HG03045 (cell line): ENCODE data around the gene IDI2.
"Not testable (repeated sequence)": the region's sequence is repeated elsewhere in the genome, so short reads cannot be mapped to it uniquely, and the experiment has no call there.

Experiments
- ATAC-seq: cut with Tn5 transposase; IDR thresholded peaks from one replicate; pipeline ENCODE4 v1.9.1; 2021; ENCODE audit warnings: mild to moderate bottlenecking, moderate library complexity; ENCODE audit not compliant: unreplicated experiment

IDI2 gene

DNA sequence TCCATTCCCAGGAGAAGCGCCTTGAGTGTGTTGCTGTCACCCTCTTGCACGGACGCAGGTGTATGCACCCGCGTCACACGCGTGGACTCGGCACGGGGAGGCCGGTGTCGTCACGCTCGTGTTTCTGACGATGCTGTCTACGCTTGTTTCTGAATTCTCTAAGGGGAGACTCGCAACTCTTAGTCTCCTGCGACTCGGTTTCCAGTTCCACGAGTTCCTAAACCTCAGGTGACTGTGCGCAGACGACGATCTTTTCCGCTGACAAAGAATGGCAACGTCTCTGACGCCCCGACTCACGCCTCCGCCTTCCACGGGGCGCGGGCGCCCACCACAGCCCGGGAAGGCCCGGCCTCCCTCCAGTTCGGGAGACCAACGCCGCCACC lies 22.7 kb upstream of the IDI2 start:
- ATAC-seq, result peak; percentile 1

DNA sequence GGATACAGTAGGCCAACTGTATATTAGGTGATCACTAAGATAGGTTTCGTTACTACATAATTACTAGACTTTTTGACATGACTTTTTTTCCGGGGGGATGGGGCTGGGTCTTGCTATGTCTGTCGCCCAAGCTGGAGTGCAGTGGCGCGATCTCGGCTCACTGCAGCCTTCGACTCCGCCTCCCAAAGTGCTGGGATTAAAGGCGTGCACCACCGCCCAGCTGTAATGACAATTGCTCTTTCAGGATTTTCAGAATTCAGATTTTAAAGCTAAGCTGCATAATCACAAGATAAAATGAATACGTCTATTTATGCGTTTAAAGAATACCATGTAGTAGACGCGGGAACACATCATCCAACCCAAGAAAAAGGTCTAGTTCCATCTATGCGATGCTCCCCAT lies 22.3 kb upstream of the IDI2 start:
- ATAC-seq, result no peak

DNA sequence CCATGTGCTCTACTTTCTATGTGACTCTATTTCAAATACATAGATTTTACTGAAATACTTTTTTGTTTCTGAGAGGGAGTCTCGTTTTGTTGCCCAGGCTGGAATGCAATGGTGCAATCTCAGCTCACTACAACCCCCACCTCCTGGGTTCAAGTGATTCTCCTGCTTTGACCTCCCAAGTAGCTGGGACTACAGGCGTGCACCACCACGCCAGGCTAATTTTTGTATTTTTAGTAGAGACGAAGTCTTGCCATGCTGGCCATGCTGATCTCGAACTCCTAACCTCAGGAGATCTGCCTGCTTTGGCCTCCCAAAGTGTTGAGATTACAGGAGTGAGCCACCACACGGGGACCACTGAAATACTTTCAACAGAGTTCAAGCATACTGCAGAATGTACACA lies 19.8 kb upstream of the IDI2 start:
- no peak for ATAC-seq

DNA sequence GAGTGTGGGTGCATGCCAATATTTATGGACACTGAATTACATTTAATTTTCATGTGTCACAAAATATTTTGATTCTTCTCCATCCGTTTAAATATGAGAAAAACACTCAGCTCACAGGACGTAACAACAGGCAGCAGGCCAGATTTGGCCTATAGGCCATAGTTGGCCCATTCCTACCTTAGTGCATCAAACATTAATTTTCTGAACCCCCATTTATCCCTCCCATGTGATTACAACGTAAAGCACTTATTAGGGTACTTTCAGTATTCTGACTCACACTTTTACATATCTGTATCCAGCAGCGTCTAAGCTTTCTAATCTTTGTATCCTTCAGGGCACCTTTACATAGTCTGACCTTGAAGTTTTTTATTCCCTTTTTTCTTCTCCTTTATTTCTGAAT lies 19.3 kb upstream of the IDI2 start:
- ATAC-seq, result no peak

DNA sequence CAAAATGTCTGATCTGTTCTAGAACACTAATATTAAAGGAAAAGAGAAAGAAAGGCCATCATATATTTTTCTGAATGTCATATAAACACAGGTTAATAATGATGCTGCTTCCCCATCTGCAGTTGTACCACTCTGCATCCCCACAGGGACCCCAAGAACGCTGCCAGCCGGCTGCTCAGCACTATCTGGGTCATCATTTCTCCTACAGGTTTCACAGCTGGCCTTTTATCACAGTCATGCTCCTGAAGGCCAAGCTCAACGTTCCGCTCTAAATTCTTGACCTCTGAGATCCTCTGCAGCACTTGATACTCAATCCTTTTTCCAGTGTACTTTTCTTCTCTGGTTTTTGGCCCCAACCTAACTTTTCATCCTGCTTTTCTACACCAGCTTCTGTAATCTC lies 18.5 kb upstream of the IDI2 start:
- no peak for ATAC-seq

DNA sequence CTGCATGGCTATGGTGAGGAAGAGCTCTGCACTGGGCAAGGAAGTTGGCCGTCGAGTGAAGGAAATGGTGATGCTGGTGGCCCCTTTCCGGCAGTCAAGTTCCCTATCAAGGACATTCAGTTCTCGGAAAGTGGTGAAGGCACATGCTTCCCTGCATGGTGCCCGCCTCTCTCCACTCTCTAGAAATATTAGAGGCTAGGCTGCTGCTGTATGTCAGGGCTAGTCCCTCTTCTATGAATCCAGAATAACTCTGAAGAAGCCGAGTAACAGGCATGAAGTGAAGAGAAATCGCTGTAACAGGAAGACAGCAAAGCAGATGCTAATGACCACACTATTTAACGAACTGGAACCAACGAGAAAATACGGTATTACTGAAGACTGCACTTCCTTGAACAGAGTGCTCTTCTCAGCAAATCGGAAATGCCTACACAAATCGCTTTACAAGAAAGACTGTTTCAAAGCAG lies 17.9 kb upstream of the IDI2 start:
- ATAC-seq, result peak; percentile 42

DNA sequence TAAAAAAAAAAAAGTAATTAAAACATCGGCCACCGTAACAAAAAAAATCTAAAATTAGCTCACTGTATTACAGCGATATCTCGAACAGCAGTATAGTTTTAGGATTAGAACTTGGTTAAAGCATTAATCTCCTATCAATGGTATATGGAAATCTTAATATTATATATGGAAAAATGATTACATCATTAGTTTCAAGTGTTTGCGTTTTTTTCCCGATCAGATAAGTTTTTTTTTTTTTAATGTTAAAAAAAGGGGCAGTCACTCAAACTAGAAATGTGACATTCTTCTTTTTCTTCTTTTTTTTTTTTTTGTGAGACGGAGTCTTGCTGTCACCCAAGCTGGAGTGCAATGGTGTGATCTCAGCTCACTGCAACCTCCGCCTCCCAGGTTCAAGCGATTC lies 15.9 kb upstream of the IDI2 start:
- no peak for ATAC-seq

DNA sequence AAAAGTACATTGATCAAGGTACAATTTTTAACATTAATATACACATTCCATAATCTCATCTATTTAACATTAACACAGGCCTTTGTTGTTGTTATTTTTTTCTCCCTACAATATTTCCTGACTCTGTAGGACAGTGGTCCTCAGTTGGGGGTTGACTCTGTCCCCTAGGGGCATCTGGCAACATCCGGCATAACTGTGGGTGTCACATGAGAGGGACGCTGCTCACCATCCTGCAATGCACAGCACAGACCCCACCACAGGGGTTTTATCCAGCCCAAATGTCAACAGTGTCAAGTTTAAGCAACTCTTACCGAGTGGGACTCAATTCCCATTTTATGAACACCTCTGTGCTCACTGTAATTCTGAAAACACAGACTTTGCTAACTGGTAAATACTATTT lies 14.5 kb upstream of the IDI2 start:
- no peak for ATAC-seq

DNA sequence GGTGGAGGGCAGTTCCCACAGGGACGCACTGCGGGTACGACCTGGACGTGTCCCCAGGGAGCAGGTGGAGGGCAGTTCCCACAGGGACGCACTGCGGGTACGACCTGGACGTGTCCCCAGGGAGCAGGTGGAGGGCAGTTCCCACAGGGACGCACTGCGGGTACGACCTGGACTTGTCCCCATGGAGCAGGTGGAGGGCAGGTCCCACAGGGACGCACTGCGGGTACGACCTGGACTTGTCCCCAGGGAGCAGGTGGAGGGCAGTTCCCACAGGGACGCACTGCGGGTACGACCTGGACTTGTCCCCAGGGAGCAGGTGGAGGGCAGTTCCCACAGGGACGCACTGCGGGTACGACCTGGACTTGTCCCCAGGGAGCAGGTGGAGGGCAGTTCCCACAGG lies 13.1 kb upstream of the IDI2 start:
- ATAC-seq, result not testable (repeated sequence)

DNA sequence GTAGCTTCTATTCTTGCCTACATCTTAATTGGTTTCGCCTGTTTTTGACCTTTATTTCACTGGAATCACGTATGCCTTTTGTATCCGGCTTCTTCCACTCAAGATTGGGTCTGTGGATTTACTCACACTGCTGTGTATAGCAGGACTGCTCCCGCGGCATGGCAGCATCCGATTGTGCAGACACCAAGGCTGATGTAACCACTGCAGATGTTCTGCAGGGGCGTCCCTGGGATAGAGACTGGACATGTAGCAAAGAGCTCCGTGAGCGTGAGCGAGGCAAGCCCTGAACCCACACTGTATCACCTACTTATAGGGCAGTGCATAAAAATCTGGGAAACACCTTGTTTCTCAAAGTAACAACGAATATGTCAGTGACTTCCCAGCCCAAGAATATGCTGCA lies 11.4 kb upstream of the IDI2 start:
- ATAC-seq, result no peak

DNA sequence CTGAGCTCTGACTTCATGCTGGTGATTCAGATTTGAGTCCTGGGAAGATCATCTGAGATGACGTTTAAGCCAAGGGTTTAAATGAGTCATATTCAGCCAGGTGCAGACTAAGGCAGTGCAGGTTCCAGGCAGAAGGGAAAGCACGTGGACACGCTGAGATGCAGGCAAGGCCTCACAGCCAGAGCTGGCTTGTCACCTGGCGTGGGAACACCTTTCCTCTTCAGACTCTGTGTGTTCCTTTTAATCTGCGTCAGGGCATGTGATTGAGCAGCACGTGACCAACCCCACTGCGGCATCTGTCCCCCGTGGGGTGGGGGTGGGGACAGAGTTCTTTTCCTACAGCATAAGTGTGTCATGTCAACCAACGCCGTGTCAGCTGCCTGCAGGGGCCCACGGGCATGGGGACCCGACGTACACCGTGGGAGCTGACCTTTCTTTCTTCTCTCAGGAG lies 10.7 kb upstream of the IDI2 start:
- peak; percentile 67 for ATAC-seq

DNA sequence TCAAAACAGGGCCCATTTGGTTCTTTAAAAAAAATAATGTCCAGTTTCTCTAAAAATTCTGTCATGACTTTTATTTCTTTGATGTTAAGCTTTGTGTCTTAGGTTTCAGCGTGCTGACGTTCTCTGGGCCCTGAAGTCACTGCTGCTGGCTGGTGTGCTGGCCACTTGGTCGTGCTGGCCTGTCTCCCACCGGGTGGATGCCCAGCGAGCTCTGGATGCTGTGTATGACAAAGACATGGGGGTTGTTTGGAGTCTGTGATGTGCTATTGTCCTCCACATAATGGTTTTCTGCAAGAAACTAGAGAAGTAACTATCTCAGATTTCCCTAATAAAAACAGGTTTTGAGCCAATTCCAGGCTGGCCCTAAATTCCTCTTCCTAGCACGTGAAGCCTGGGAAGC lies 9.5 kb upstream of the IDI2 start:
- ATAC-seq, result no peak

DNA sequence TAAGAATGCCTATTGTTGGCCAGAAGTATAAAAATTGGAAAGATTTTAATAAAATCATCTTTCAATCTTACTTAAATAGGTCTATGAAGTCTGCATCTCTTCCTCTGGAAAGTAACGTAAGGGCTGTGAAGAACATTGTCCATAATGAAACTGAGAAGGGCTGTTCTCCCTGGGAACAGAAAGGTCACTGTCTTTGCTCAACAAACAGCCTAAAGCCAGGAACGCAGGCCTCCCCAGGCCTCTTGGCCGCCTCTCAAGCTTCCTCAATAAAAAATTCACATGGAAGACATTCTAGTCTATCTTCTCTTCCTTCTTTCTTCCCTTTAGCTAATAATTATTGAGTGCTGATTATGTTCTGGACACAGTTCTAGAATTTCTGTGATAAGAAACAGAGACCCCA lies 9.1 kb upstream of the IDI2 start:
- ATAC-seq, result no peak

DNA sequence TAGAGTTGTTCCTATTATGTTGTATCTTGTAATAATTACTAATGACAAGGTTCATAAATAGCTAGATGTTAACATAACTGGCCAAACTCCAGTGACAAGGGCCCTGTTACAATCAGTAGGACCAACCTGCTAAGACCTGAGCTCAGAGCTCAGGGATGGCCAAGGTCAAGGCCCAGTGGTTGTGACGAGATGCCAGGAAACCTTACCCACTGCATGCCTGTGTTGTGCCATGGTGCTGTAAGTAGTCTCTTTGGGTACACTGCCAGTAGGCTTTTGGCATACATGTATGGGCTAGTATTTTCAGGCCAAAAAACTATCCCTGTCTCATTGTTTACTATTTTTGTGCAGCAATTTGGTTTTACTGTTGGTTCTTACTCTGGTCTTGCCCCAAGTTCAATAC lies 7.9 kb upstream of the IDI2 start:
- ATAC-seq, result no peak

DNA sequence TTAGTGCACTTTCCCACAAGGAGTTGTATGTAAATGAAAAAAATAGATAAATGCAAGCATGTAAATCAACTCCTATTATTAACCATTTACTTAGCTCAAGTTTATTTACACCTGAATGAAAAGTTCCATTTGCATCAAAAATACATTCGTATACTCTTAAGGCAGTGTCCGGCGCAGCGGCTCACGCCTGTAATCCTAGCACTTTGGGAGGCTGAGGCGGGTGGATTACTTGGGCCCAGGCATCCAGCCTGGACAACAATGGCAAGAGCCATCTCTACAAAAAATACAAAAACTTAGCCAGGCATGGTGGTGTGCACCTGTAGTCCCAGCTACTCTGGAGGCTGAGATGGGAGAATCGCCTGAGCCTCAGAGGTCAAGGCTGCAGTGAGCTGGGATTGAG lies 4.2 kb upstream of the IDI2 start:
- no peak for ATAC-seq

DNA sequence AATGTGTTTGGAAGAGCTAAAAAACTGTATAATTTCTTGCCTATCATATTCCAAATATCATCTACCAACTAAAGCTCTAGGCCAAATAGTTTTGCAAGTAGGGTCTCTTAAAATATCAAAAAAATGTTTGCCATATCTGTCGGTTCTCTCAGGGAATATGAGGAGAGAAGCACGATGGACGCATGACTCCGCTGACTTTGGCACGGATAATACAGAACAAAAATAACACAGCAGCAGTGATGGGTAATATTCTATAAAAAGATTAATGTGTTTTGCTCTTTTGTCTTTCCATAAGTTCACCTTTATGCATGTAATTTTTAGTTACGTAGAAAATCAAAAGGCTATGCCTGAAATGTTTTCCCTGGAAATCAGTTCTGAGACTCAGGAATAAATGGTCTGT lies 919 bp upstream of the IDI2 start:
- no peak for ATAC-seq

DNA sequence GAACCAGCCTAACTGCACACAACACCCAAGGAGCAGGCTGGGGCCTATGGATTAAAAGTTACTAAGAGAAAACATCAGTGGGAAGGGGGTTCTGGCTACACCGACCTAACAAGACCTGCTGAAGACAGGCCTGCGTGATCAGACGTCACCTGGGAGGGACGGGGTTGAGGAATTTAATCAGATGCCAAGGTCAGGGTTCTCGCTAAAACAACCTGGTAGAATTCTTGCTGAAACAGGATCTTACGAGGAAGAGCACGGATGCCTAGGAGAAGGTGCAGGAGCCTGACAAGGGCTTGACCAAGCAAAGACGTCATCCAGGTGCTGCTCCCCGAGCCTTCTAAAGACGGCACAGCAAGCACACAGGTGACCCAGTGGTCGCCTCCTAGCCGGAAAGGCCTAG lies 1.6 kb downstream of the IDI2 start:
- no peak for ATAC-seq

DNA sequence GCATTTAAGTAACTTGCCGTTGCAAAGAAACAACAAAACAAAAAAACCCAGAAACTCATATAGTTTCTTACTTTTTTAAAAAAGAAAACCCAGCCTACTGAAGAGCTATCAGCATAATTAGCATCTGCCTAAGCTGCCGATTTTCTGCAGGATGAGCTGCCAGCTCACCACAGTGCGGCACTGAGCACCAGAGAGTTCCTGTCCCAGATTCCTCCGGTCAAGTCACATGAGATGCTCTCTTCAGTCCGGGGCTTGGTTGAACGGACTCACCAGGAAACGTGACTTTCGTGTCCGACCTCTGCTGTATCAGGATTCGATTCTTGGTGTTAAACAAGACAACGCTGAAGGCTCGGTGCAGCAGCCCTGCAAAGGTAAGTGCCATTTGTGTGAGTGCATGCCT lies 3.2 kb downstream of the IDI2 start:
- ATAC-seq, result no peak

DNA sequence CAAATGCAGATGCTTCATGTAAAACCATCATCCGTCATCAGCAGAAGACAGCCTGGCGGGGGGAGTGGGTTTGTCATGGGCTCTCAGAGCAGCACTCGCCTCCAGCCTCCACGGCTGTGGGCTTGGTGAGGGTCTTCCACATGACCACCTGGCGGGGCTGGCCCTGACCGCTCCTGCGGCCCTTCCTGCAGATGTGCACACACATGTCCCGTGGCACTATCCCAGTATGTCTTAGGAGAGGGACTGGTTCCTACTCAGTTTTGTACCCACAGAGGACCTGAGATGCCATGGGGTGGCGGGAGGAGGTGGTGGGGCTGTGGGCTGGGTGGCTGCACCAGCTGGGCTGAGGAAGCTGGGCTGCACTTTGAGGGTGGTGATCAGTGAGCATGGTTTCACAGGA lies 4.7 kb downstream of the IDI2 start:
- no peak for ATAC-seq

DNA sequence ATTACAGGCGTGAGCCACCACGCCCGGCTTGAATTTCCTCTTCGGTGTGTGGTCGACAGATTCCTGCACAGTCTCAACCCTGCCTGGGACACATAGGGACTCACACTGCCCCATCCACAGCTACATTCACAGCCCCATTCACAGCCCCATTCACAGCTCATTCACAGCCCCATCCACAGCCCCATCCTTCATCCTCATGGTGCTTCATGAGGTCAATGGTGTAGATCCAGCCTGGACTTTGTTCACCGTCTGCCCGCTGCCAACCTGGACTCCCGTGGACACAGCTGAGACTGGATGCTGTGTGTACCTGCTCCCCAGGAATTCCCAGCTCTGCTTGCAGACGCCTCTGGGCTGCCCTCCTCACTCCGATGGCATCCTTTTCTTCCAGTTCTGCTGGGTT lies 5.2 kb downstream of the IDI2 start:
- ATAC-seq, result no peak

DNA sequence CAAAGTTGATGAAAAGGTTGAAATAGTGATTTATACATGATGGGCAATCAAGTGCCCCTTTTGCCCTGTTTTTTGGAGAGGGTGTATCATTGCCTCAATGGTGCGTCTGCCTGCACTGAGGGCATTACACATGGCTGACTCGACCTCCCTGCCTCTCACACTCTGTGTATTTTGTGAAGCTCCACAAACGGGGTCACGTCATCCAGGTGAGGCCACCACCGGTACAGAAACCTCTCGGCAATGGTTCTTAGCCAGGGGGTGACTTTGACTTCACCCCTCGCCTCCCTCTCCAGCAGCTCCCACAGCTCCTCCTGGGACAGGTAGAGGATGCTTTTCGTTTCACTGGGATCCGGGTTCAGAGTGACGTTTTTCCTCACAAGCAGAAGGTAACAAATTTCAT lies 6.3 kb downstream of the IDI2 start:
- ATAC-seq, result no peak

DNA sequence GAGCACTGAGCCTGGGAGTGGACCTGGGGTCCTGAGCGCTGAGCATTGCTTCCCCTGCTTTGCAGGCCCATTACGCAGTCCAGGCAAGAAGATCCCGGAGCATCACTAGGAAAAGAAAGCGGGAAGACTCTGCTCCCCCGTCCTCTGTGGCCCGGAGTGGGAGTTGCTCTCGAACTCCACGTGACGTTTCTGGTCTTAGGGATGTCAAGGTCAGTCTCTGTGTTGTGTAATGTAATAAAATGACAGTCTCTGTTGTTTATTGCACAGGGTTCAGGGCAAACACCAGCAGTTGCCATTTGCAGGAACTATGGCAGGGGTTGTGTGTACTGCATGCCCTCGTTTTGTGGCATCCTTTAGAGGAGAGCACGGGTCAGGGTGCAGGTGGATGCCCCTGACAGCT lies 10.0 kb downstream of the IDI2 start:
- no peak for ATAC-seq

DNA sequence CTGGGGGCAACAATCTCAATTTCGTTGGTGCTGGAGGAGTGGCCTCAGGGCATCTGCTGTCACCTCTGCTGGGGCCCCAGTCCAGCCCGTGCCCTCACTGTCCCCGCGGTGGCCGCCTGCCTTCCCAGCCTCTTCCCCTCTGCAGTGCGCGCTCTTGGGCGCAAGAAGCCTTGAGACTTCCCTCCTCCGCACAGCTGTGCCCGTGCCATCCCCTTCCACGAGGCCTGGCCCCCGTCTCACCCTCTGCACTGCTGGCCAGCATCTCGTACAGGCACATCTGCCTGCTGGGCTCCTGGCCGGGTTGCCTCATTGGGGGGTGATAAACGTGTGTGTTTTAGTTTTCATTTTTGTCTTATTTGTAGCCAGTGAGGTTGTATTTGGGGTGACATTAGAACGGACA lies 14.0 kb downstream of the IDI2 start:
- ATAC-seq, result no peak

DNA sequence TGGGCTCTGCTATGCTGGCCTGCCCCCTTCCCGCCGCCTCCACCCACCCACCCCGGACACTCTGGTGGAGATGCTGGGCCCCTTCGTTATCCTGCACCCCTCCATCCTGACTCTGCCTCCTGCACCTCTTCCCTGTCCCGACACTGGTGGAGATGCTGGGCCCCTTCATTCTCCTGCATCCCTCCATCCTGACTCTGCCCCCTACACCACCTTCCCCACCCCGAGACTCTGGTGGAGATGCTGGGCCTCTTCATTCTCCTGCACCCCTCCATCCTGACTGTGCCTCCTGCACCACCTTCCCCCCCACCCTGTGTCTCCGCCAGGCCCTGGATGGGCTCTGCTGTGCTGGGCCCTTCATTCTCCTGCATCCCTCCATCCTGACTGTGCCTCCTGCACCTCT lies 15.0 kb downstream of the IDI2 start:
- ATAC-seq, result no peak
